HCT116 (cell line): Measurements from ENCODE around the gene DIPK1B. TPM values are rescaled to one million over a fixed set of nuclear protein-coding genes. Genes with fewer than 3 reads are reported as not detected.

Experiments
- ATAC-seq: fragments of 200-7000 bp; cut with Tn5 transposase; 2 replicates; pipeline ENCODE4 v1.9.1; 2020; ENCODE audit warnings: mild to moderate bottlenecking, moderate library complexity
- BruUV-seq: library from RNA; stranded (reverse); fragments of 400-500 nt; replicated peaks from 2 replicates; lab custom pipeline; 2021; lab: Mats Ljungman, UMichigan
- CTCF ChIA-PET: fragments of 300-600 bp; sonication (Branson Sonifier 250); formaldehyde crosslinking; loops from one replicate; lab custom pipeline; 2021; ENCODE audit warnings: antibody characterized with exemption; lab: Charles Lee
- POLR2A ChIA-PET: fragments of 300-600, 350-600 bp; sonication (Branson Sonifier 250); formaldehyde crosslinking; loops from one replicate; lab custom pipeline; 2021; ENCODE audit warnings: antibody characterized with exemption; lab: Charles Lee
- RAD21 ChIA-PET, 2 experiments: fragments of 300-600 bp; sonication (Branson Sonifier 250); formaldehyde crosslinking; loops; one replicate each; lab custom pipeline; 2023; ENCODE audit warnings: low total read pairs in 2 of 2; ENCODE audit not compliant: uncharacterized antibody in 2 of 2, unreplicated experiment in 2 of 2, low non-redundant PET in 1 of 2; lab: Charles Lee
- DNase-seq: peaks from one replicate; pipeline ENCODE4 v3.0.0-alpha.2; 2010; ENCODE audit warnings: low read depth, low spot score
- H2AFZ ChIP-seq: fragments of 200-600 bp; shearing (Covaris generic), sonication (generic); 2 replicates; pipeline ENCODE4 v1.6.1; 2017; ENCODE audit warnings: low read depth, mixed run types, mixed read lengths, antibody characterized with exemption, low read length; ENCODE audit not compliant: poor library complexity, severe bottlenecking
- H3K27ac ChIP-seq: 2 replicates; pipeline ENCODE4 v1.5.1; 2012; ENCODE audit warnings: low read depth, low read length
- H3K27me3 ChIP-seq: fragments of 200-600 bp; sonication (generic); 2 replicates; pipeline ENCODE4 v1.6.1; 2016; ENCODE audit warnings: mixed run types, low read length, mixed read lengths; ENCODE audit not compliant: insufficient read depth
- H3K36me3 ChIP-seq, 2 experiments: fragments of 200-500 bp in 1 of 2; fragments of 200-600 bp in 1 of 2; sonication (Bioruptor generic) in 1 of 2; sonication (generic) in 1 of 2; 2 replicates each; pipeline versions ENCODE4 v1.5.1 to v1.6.1; 2014 to 2016; ENCODE audit warnings: low read length in 2 of 2, inconsistent platforms in 1 of 2, mixed read lengths in 1 of 2, mixed run types in 1 of 2; ENCODE audit not compliant: insufficient read depth in 2 of 2, control insufficient read depth in 1 of 2
- H3K4me1 ChIP-seq, 2 experiments: fragments of 200-600 bp in 1 of 2; sonication (generic) in 1 of 2; 2 replicates each; pipeline versions ENCODE4 v1.5.1 to v1.6.1; 2012 to 2017; ENCODE audit warnings: low read length in 2 of 2, inconsistent platforms in 1 of 2, mild to moderate bottlenecking in 1 of 2, mixed read lengths in 1 of 2, mixed run types in 1 of 2, moderate library complexity in 1 of 2; ENCODE audit not compliant: insufficient read depth in 2 of 2, control insufficient read depth in 1 of 2
- H3K4me2 ChIP-seq: fragments of 200-600 bp; sonication (generic); 2 replicates; pipeline ENCODE4 v1.6.1; 2017; ENCODE audit warnings: mixed run types, low read length, mixed read lengths
- H3K4me3 ChIP-seq, 2 experiments: fragments of 200-600 bp in 1 of 2; sonication (generic) in 1 of 2; replicated peaks in 1 of 2; 2 replicates each; pipeline ENCODE4 v1.5.1; 2011 to 2016; ENCODE audit warnings: low read length in 2 of 2, control low read depth in 1 of 2, low read depth in 1 of 2, mild to moderate bottlenecking in 1 of 2, mixed read lengths in 1 of 2, mixed run types in 1 of 2
- H3K79me2 ChIP-seq: fragments of 200-600 bp; sonication (generic); 2 replicates; pipeline ENCODE4 v1.6.1; 2017; ENCODE audit warnings: mild to moderate bottlenecking, mixed run types, low read length, moderate library complexity, mixed read lengths; ENCODE audit not compliant: insufficient read depth
- H3K9ac ChIP-seq: fragments of 200-600 bp; sonication (generic); 2 replicates; pipeline ENCODE4 v1.6.1; 2016; ENCODE audit warnings: low read length, mixed read lengths
- H3K9me2 ChIP-seq: fragments of 200-600 bp; sonication (generic), shearing (Covaris generic); 2 replicates; pipeline ENCODE4 v1.6.1; 2017; ENCODE audit warnings: mixed run types, mild to moderate bottlenecking, moderate library complexity; ENCODE audit not compliant: insufficient read depth
- H3K9me3 ChIP-seq, 2 experiments: fragments of 200-500 bp in 1 of 2; fragments of 200-600 bp in 1 of 2; sonication (Bioruptor generic) in 1 of 2; sonication (generic) in 1 of 2; 2 replicates each; pipeline ENCODE4 v1.6.1; 2014 to 2017; ENCODE audit warnings: low read length in 2 of 2, mixed read lengths in 2 of 2, inconsistent platforms in 1 of 2, low read depth in 1 of 2, mild to moderate bottlenecking in 1 of 2, mixed run types in 1 of 2, moderate library complexity in 1 of 2; ENCODE audit not compliant: control insufficient read depth in 1 of 2, insufficient read depth in 1 of 2
- H4K20me1 ChIP-seq: fragments of 200-600 bp; sonication (generic), shearing (Covaris generic); 2 replicates; pipeline ENCODE4 v1.6.1; 2017; ENCODE audit warnings: mixed run types, mild to moderate bottlenecking, moderate library complexity; ENCODE audit not compliant: insufficient read depth
- CBX3 ChIP-seq: IDR thresholded peaks from 2 replicates; pipeline ENCODE4 v1.6.1; 2012; ENCODE audit warnings: low read depth
- CEBPB ChIP-seq: IDR thresholded peaks from 2 replicates; pipeline ENCODE4 v1.6.1; 2012; ENCODE audit warnings: low read depth
- ELF1 ChIP-seq: IDR thresholded peaks from 2 replicates; pipeline ENCODE4 v1.6.1; 2012; ENCODE audit warnings: low read depth, borderline replicate concordance
- EZH2 ChIP-seq: fragments of 200-600 bp; sonication (generic); IDR thresholded peaks from 2 replicates; pipeline ENCODE4 v1.6.1; 2017; ENCODE audit warnings: antibody characterized with exemption, mixed run types
- EZH2phosphoT487 ChIP-seq: fragments of 200-600 bp; IDR thresholded peaks from 2 replicates; pipeline ENCODE4 v1.6.1; 2018; ENCODE audit warnings: antibody characterized with exemption, borderline replicate concordance
- POLR2A ChIP-seq: IDR thresholded peaks from 2 replicates; pipeline ENCODE4 v1.7.0; 2011; ENCODE audit warnings: borderline replicate concordance; ENCODE audit not compliant: insufficient read depth, insufficient read length; ENCODE audit errors: extremely low read depth
- POLR2AphosphoS5 ChIP-seq: IDR thresholded peaks from 2 replicates; pipeline ENCODE4 v1.6.1; 2011; ENCODE audit warnings: mild to moderate bottlenecking, low read depth, low read length, moderate library complexity
- RAD21 ChIP-seq: IDR thresholded peaks from 2 replicates; pipeline ENCODE4 v1.6.1; 2012; ENCODE audit warnings: low read depth, mild to moderate bottlenecking
- SIN3A ChIP-seq: IDR thresholded peaks from 2 replicates; pipeline ENCODE4 v1.6.1; 2012; ENCODE audit warnings: low read depth
- SRF ChIP-seq: IDR thresholded peaks from 2 replicates; pipeline ENCODE4 v1.6.1; 2012; ENCODE audit warnings: low read depth
- YY1 ChIP-seq: IDR thresholded peaks from 2 replicates; pipeline ENCODE4 v1.6.1; 2011; ENCODE audit warnings: low read length, low read depth, moderate library complexity, mild to moderate bottlenecking; ENCODE audit not compliant: insufficient replicate concordance; ENCODE audit errors: extremely low read depth
- ZFX ChIP-seq: fragments of 450-650 bp; IDR thresholded peaks from 2 replicates; pipeline ENCODE4 v1.6.1; 2017
- ZNF274 ChIP-seq: fragments of 200-500 bp; sonication (Bioruptor generic); IDR thresholded peaks from 2 replicates; pipeline ENCODE4 v1.6.1; 2014; ENCODE audit warnings: mild to moderate bottlenecking, low read depth, low read length, inconsistent platforms
- intact Hi-C: fragments of 100-400 bp; cut with micrococcal nuclease; formaldehyde crosslinking; loops from 2 replicates; pipeline ENCODE4 v1.10.0; 2022
- total RNA-seq: library from RNA; stranded (reverse); gene quantifications from one replicate; pipeline ENCODE4 v1.2.1, GENCODE V29; 2021; ENCODE audit not compliant: unreplicated experiment
- TF ChIP-seq, protein P1 (sequence below), 3 experiments: fragments of 200-600 bp in 1 of 3; sonication (generic) in 1 of 3; IDR thresholded peaks in 2 of 3; conservative IDR thresholded peaks in 1 of 3; 2 replicates each; pipeline ENCODE4 v1.5.1; 2012 to 2017; ENCODE audit warnings: low read depth in 2 of 3, low read length in 2 of 3, antibody characterized with exemption in 1 of 3, borderline replicate concordance in 1 of 3, control low read depth in 1 of 3, mild to moderate bottlenecking in 1 of 3, mixed read lengths in 1 of 3, mixed run types in 1 of 3, moderate library complexity in 1 of 3; ENCODE audit not compliant: insufficient read depth in 1 of 3
- TF ChIP-seq, protein P2 (sequence below): IDR thresholded peaks from 2 replicates; pipeline ENCODE4 v1.6.1; 2011; ENCODE audit warnings: mild to moderate bottlenecking, low read length, moderate library complexity; ENCODE audit not compliant: insufficient replicate concordance; ENCODE audit errors: extremely low read depth
- TF ChIP-seq, protein P3 (sequence below): IDR thresholded peaks from 2 replicates; pipeline ENCODE4 v1.6.1; 2012; ENCODE audit warnings: low read depth

Gene DIPK1B
- total RNA-seq, 1 experiment from 2014 or later, result 15.6 TPM

DNA sequence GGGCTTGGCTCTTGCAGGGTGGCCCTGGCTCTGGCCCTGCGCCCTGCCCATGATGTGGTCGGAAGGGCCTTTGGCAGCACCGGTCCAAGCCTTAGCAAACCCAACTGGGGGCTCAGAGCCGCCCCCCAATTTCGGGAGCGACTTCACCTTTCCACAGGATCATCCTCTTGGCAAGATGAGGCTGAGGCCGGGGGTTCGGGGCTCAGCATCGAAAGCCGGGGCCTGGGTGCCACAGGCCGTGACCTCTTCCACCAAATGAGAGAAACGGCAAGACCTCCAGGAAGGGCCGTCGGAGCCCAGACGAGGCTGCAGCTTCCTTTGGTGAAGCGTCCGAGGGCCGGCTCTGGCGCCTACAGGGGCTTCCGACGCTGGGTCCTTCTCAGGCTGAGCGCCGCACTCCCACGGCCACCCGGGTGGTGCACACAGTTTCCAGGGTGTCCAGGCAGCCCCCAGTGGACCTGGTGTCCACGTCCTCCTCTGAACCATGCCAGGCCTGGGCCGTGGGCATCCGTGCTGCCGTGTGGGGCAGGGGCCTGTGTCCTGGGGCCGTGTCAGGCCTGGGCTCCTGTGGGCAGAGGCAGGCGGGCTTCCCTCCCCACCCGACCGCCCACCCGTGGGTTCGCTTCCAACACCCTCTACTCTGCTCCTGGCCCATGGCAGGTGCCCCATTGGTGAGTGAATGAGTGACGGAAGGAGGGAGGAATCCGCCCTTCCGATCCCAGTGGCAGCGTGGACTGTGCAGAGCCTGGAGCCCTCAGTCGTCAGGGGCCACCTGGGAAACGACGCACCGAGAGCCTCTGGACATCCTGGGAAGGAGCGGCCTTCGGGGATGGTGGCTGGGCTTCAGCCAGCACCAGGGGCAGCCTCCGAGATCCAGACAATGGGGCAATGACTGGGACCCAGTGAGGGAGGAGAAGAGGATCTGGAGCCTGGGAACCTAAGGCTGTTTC lies 19.9 kb upstream of the DIPK1B start:
- intact Hi-C loops, result no loop called here
- POLR2A ChIA-PET, result no interaction called here
- peak overlapping the region; percentile 98 for H3K4me2 ChIP-seq
- RAD21 ChIA-PET, result no interaction called here
- TF ChIP-seq, protein P1, sequence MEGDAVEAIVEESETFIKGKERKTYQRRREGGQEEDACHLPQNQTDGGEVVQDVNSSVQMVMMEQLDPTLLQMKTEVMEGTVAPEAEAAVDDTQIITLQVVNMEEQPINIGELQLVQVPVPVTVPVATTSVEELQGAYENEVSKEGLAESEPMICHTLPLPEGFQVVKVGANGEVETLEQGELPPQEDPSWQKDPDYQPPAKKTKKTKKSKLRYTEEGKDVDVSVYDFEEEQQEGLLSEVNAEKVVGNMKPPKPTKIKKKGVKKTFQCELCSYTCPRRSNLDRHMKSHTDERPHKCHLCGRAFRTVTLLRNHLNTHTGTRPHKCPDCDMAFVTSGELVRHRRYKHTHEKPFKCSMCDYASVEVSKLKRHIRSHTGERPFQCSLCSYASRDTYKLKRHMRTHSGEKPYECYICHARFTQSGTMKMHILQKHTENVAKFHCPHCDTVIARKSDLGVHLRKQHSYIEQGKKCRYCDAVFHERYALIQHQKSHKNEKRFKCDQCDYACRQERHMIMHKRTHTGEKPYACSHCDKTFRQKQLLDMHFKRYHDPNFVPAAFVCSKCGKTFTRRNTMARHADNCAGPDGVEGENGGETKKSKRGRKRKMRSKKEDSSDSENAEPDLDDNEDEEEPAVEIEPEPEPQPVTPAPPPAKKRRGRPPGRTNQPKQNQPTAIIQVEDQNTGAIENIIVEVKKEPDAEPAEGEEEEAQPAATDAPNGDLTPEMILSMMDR (IDR thresholded peaks at IDR 0.05 in 2 of 3, conservative IDR thresholded peaks at IDR 0.05 in 1 of 3; ENCODE audit: borderline replicate concordance in 1 of 3, insufficient read depth in 1 of 3, low read depth in 2 of 3, low read length in 2 of 3), result no peak
- TF ChIP-seq EZH2phosphoT487 (no peak), CBX3 (no peak), POLR2AphosphoS5 (no peak), ZNF274 (no peak), CEBPB (no peak), ZFX (no peak), POLR2A (no peak), RAD21 (no peak), YY1 (no peak), EZH2 (no peak), SIN3A (no peak), SRF (no peak), ELF1 (no peak)
- TF ChIP-seq, protein P2, sequence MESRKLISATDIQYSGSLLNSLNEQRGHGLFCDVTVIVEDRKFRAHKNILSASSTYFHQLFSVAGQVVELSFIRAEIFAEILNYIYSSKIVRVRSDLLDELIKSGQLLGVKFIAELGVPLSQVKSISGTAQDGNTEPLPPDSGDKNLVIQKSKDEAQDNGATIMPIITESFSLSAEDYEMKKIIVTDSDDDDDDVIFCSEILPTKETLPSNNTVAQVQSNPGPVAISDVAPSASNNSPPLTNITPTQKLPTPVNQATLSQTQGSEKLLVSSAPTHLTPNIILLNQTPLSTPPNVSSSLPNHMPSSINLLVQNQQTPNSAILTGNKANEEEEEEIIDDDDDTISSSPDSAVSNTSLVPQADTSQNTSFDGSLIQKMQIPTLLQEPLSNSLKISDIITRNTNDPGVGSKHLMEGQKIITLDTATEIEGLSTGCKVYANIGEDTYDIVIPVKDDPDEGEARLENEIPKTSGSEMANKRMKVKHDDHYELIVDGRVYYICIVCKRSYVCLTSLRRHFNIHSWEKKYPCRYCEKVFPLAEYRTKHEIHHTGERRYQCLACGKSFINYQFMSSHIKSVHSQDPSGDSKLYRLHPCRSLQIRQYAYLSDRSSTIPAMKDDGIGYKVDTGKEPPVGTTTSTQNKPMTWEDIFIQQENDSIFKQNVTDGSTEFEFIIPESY, result no peak
- TF ChIP-seq, protein P3, sequence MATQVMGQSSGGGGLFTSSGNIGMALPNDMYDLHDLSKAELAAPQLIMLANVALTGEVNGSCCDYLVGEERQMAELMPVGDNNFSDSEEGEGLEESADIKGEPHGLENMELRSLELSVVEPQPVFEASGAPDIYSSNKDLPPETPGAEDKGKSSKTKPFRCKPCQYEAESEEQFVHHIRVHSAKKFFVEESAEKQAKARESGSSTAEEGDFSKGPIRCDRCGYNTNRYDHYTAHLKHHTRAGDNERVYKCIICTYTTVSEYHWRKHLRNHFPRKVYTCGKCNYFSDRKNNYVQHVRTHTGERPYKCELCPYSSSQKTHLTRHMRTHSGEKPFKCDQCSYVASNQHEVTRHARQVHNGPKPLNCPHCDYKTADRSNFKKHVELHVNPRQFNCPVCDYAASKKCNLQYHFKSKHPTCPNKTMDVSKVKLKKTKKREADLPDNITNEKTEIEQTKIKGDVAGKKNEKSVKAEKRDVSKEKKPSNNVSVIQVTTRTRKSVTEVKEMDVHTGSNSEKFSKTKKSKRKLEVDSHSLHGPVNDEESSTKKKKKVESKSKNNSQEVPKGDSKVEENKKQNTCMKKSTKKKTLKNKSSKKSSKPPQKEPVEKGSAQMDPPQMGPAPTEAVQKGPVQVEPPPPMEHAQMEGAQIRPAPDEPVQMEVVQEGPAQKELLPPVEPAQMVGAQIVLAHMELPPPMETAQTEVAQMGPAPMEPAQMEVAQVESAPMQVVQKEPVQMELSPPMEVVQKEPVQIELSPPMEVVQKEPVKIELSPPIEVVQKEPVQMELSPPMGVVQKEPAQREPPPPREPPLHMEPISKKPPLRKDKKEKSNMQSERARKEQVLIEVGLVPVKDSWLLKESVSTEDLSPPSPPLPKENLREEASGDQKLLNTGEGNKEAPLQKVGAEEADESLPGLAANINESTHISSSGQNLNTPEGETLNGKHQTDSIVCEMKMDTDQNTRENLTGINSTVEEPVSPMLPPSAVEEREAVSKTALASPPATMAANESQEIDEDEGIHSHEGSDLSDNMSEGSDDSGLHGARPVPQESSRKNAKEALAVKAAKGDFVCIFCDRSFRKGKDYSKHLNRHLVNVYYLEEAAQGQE, result no peak
- no peak for ATAC-seq
- no peaks in the 10 kb centered on the region for H3K9me3 ChIP-seq
- H3K9ac ChIP-seq, result peak overlapping the region; percentile 74; the same call in 1 of the 2 replicates
- H4K20me1 ChIP-seq, result no peaks in the 10 kb centered on the region
- H3K4me3 ChIP-seq, result no peak overlapping the region
- H3K27ac ChIP-seq, result peak overlapping the region; percentile 92
- no peak overlapping the region for H2AFZ ChIP-seq
- H3K9me2 ChIP-seq, result no peaks in the 10 kb centered on the region
- peaks cover 61 to 83% of the 10 kb centered on the region in 2 experiments for H3K4me1 ChIP-seq
- CTCF ChIA-PET, result no interaction called here
- no peaks in the 10 kb centered on the region for H3K27me3 ChIP-seq
- no peaks in the 10 kb centered on the region for H3K79me2 ChIP-seq
- DNase-seq, result no peak
- no peaks in the 10 kb centered on the region for H3K36me3 ChIP-seq
- no TSS peak for BruUV-seq
